ENCODE data around the gene CPN2.
A peak's percentile ranks its signal among the peaks of the same experiment; 100 is the strongest.

CPN2 gene

GRCh38 chr3:194351952-194352536 is 916 bp upstream of the CPN2 start:
- no peak for DNase-seq

- DNase-seq: no peak
Measured at GRCh38 chr3:194350726-194351071, 429 bp downstream of the CPN2 start.

- DNase-seq: no peak
Measured at GRCh38 chr3:194348354-194348753, 2.8 kb downstream of the CPN2 start.

GRCh38 chr3:194346621-194347020 is 4.5 kb downstream of the CPN2 start:
- no peak for DNase-seq

- no peak for DNase-seq
Measured at GRCh38 chr3:194346035-194346434, 5.1 kb downstream of the CPN2 start.

- DNase-seq: peak; percentile 55 to 70
Measured at GRCh38 chr3:194344012-194344411, 7.1 kb downstream of the CPN2 start.

- DNase-seq: no peak
Measured at GRCh38 chr3:194343561-194343893, 7.6 kb downstream of the CPN2 start.

GRCh38 chr3:194342861-194343560 is 8.1 kb downstream of the CPN2 start:
- no peak for DNase-seq

GRCh38 chr3:194340757-194341400 is 10.2 kb downstream of the CPN2 start:
- peak in 1 of 2 experiments; percentile 29 for DNase-seq

GRCh38 chr3:194339840-194340239 is 11.3 kb downstream of the CPN2 start:
- DNase-seq: no peak

- DNase-seq: no peak
Measured at GRCh38 chr3:194339356-194339755, 11.8 kb downstream of the CPN2 start.

GRCh38 chr3:194337965-194338753 is 13.0 kb downstream of the CPN2 start:
- DNase-seq: no peak

- no peak for DNase-seq
Measured at GRCh38 chr3:194336601-194337355, 14.3 kb downstream of the CPN2 start.

GRCh38 chr3:194333981-194334320 is 17.2 kb downstream of the CPN2 start:
- no peak for DNase-seq

GRCh38 chr3:194333212-194333980 is 17.7 kb downstream of the CPN2 start:
- DNase-seq: no peak

GRCh38 chr3:194332858-194333211 is 18.3 kb downstream of the CPN2 start:
- no peak for DNase-seq

GRCh38 chr3:194330579-194330978 is 20.5 kb downstream of the CPN2 start:
- DNase-seq: no peak

- DNase-seq: no peak
Measured at GRCh38 chr3:194330160-194330559, 21.0 kb downstream of the CPN2 start.

GRCh38 chr3:194329583-194329965 is 21.6 kb downstream of the CPN2 start:
- DNase-seq: no peak

- no peak for DNase-seq
Measured at GRCh38 chr3:194328942-194329582, 22.1 kb downstream of the CPN2 start.

- DNase-seq: no peak
Measured at GRCh38 chr3:194328053-194328657, 23.0 kb downstream of the CPN2 start.
